ENCODE measurements around the gene MIA3. TPM values are rescaled to one million over a fixed set of nuclear protein-coding genes. Genes with fewer than 3 reads are reported as not detected.
A peak's percentile ranks its signal among the peaks of the same experiment; 100 is the strongest.

The MIA3 gene
- total and polyA plus RNA-seq, 9 of the 15 experiments (the other 6 are each of a cell fraction or from before 2014, with no cell fraction given) = 21.6 to 89.4 (median 40.8) TPM

GRCh38 chr1:222712253-222713090, 94.6 kb downstream of the MIA3 start, which contains the start of the genes AIDA and BROX (continued):
- TF ChIP-seq, protein P1, sequence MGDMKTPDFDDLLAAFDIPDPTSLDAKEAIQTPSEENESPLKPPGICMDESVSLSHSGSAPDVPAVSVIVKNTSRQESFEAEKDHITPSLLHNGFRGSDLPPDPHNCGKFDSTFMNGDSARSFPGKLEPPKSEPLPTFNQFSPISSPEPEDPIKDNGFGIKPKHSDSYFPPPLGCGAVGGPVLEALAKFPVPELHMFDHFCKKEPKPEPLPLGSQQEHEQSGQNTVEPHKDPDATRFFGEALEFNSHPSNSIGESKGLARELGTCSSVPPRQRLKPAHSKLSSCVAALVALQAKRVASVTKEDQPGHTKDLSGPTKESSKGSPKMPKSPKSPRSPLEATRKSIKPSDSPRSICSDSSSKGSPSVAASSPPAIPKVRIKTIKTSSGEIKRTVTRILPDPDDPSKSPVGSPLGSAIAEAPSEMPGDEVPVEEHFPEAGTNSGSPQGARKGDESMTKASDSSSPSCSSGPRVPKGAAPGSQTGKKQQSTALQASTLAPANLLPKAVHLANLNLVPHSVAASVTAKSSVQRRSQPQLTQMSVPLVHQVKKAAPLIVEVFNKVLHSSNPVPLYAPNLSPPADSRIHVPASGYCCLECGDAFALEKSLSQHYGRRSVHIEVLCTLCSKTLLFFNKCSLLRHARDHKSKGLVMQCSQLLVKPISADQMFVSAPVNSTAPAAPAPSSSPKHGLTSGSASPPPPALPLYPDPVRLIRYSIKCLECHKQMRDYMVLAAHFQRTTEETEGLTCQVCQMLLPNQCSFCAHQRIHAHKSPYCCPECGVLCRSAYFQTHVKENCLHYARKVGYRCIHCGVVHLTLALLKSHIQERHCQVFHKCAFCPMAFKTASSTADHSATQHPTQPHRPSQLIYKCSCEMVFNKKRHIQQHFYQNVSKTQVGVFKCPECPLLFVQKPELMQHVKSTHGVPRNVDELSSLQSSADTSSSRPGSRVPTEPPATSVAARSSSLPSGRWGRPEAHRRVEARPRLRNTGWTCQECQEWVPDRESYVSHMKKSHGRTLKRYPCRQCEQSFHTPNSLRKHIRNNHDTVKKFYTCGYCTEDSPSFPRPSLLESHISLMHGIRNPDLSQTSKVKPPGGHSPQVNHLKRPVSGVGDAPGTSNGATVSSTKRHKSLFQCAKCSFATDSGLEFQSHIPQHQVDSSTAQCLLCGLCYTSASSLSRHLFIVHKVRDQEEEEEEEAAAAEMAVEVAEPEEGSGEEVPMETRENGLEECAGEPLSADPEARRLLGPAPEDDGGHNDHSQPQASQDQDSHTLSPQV (IDR thresholded peaks at IDR 0.05) = no peak
- no peak for TF ChIP-seq SREBF2 (CRISPR knock-in tag; IDR thresholded peaks at IDR 0.05)
- TF ChIP-seq POLR2AphosphoS5 (IDR thresholded peaks at IDR 0.05; ENCODE audit: control insufficient read depth, insufficient read depth, low read depth, low read length) = 0 out of 2 replicates have a peak, but pooled peaks have one; percentile 19
- TF ChIP-seq HNRNPUL1 (IDR thresholded peaks at IDR 0.05; ENCODE audit: low read length) = no peak
- no peak for TF ChIP-seq FOXA1 (IDR thresholded peaks at IDR 0.05; ENCODE audit: borderline replicate concordance)
- no peak for TF ChIP-seq PTBP1 (IDR thresholded peaks at IDR 0.05; ENCODE audit: low read depth, low read length)
- no peak for TF ChIP-seq MCM2 (IDR thresholded peaks at IDR 0.05; ENCODE audit: low read depth)
- peak; percentile 98 for TF ChIP-seq ELF4 (CRISPR knock-in tag; IDR thresholded peaks at IDR 0.05)
- 0 out of 2 replicates have a peak, but pooled peaks have one; percentile 28 for TF ChIP-seq ZBTB26 (CRISPR knock-in tag; IDR thresholded peaks at IDR 0.05)
- TF ChIP-seq PURB (CRISPR knock-in tag; IDR thresholded peaks at IDR 0.05; ENCODE audit: low read depth) = no peak
- TF ChIP-seq ZNF408 (CRISPR knock-in tag; IDR thresholded peaks at IDR 0.05; ENCODE audit: low read depth) = no peak
- no peak for TF ChIP-seq ZBTB49 (CRISPR knock-in tag; IDR thresholded peaks at IDR 0.05; ENCODE audit: borderline replicate concordance)
- no peak for TF ChIP-seq KLF1 (tag; IDR thresholded peaks at IDR 0.05)
- TF ChIP-seq RBM14 (IDR thresholded peaks at IDR 0.05; ENCODE audit: borderline replicate concordance, insufficient read depth, low read depth, low read length) = no peak
- no peak for TF ChIP-seq BDP1 (IDR thresholded peaks at IDR 0.05; ENCODE audit: insufficient read depth, insufficient read length)
- peak; percentile 98 for TF ChIP-seq ZHX1 (conservative IDR thresholded peaks at IDR 0.05; ENCODE audit: low read length)
